SH-SY5Y (cell line): ENCODE measurements around the gene CHAMP1.
A peak's percentile ranks its signal among the peaks of the same experiment; 100 is the strongest.

ENCODE experiments used
- GATA2 ChIP-seq: IDR thresholded peaks from 2 replicates; pipeline ENCODE4 v1.6.1; 2011; ENCODE audit warnings: mild to moderate bottlenecking, low read depth, low read length
- GATA3 ChIP-seq: IDR thresholded peaks from 2 replicates; pipeline ENCODE4 v1.6.1; 2011; ENCODE audit warnings: low read depth, mild to moderate bottlenecking, low read length, moderate library complexity

GRCh38 chr13:114314074-114314912, at the start of gene CHAMP1:
- TF ChIP-seq GATA2 (peak; percentile 38; the same call in 1 of the 2 replicates), GATA3 (no peak)
